Panc1 (cell line): ENCODE results near the gene ESRRG.
A peak's percentile ranks its signal among the peaks of the same experiment; 100 is the strongest.

Experiments
- POLR2AphosphoS5 ChIP-seq: IDR thresholded peaks from 2 replicates; pipeline ENCODE4 v1.6.1; 2012; ENCODE audit warnings: mild to moderate bottlenecking, low read depth, low read length, moderate library complexity
- SIN3A ChIP-seq: IDR thresholded peaks from 2 replicates; pipeline ENCODE4 v1.6.1; 2012; ENCODE audit warnings: low read depth, mild to moderate bottlenecking, low read length, moderate library complexity, borderline replicate concordance; ENCODE audit not compliant: insufficient read depth
- TCF7L2 ChIP-seq: IDR thresholded peaks from 2 replicates; pipeline ENCODE4 v1.6.1; 2011; ENCODE audit warnings: mild to moderate bottlenecking, low read depth, low read length, inconsistent platforms
- TF ChIP-seq, protein P1 (sequence below): fragments of 450-650 bp; IDR thresholded peaks from 2 replicates; pipeline ENCODE4 v1.5.1; 2017; ENCODE audit warnings: mild to moderate bottlenecking
- TF ChIP-seq, protein P2 (sequence below), 2 experiments: IDR thresholded peaks; 2 replicates each; pipeline ENCODE4 v1.6.1; 2011 to 2012; ENCODE audit warnings: low read depth in 2 of 2, control low read depth in 1 of 2, low read length in 1 of 2, mild to moderate bottlenecking in 1 of 2, moderate library complexity in 1 of 2; ENCODE audit not compliant: insufficient read depth in 1 of 2

DNA sequence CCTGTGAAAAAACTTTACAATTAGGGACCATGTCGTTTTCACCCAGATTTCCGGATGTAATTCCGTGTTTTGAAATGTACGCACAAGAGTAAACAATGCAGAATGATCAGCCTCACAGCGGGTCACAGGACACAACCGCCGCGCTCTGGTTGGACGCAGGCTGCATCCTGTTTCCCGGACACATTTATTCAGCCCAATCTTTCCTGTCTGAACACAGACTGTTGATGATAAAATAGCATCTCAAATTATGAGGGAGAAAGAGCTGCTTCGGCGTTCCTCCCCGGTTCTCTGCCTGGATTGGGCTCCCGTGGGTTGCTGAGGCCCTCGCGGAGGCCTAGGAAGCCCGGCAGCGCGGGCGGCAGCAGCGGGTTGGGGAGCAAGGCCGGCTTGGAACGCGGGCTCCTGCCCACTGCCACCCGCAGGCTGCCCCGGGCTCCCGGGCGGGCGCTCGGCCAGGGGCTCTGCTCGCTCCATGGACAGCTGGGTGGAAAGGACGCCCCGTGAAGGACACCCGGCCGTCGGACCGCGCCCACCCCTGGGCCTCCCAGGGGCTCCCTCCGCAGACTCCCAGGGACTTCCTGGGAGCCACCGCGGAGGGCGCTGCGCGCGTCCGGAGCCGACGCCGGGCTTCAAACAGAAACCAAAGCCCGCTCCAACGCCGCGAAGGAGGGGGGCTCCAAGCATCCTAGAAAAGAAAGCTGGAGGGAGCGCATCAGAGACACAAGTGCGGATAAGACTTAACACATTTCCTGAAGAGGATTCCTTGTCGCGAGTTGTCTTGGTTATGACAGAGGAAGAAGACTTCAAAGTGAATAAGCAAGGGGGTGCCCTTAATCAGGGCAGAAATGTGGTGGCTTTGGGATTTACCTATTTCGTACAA lies 122.3 kb downstream of the ESRRG start:
- TF ChIP-seq, protein P1, sequence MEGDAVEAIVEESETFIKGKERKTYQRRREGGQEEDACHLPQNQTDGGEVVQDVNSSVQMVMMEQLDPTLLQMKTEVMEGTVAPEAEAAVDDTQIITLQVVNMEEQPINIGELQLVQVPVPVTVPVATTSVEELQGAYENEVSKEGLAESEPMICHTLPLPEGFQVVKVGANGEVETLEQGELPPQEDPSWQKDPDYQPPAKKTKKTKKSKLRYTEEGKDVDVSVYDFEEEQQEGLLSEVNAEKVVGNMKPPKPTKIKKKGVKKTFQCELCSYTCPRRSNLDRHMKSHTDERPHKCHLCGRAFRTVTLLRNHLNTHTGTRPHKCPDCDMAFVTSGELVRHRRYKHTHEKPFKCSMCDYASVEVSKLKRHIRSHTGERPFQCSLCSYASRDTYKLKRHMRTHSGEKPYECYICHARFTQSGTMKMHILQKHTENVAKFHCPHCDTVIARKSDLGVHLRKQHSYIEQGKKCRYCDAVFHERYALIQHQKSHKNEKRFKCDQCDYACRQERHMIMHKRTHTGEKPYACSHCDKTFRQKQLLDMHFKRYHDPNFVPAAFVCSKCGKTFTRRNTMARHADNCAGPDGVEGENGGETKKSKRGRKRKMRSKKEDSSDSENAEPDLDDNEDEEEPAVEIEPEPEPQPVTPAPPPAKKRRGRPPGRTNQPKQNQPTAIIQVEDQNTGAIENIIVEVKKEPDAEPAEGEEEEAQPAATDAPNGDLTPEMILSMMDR: peak; percentile 78
- no peak for TF ChIP-seq SIN3A
- TF ChIP-seq, protein P2, sequence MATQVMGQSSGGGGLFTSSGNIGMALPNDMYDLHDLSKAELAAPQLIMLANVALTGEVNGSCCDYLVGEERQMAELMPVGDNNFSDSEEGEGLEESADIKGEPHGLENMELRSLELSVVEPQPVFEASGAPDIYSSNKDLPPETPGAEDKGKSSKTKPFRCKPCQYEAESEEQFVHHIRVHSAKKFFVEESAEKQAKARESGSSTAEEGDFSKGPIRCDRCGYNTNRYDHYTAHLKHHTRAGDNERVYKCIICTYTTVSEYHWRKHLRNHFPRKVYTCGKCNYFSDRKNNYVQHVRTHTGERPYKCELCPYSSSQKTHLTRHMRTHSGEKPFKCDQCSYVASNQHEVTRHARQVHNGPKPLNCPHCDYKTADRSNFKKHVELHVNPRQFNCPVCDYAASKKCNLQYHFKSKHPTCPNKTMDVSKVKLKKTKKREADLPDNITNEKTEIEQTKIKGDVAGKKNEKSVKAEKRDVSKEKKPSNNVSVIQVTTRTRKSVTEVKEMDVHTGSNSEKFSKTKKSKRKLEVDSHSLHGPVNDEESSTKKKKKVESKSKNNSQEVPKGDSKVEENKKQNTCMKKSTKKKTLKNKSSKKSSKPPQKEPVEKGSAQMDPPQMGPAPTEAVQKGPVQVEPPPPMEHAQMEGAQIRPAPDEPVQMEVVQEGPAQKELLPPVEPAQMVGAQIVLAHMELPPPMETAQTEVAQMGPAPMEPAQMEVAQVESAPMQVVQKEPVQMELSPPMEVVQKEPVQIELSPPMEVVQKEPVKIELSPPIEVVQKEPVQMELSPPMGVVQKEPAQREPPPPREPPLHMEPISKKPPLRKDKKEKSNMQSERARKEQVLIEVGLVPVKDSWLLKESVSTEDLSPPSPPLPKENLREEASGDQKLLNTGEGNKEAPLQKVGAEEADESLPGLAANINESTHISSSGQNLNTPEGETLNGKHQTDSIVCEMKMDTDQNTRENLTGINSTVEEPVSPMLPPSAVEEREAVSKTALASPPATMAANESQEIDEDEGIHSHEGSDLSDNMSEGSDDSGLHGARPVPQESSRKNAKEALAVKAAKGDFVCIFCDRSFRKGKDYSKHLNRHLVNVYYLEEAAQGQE (IDR thresholded peaks at IDR 0.05; ENCODE audit: insufficient read depth in 1 of 2, low read depth in 2 of 2, low read length in 1 of 2): no peak
- no peak for TF ChIP-seq POLR2AphosphoS5
- peak; percentile 37; the same call in 1 of the 2 replicates for TF ChIP-seq TCF7L2
